Breast epithelium (tissue), 3 donors: Measurements from ENCODE around the gene U2AF1L4.

Source experiments
- CTCF ChIP-seq, 3 donors: fragments of 450-650 bp; IDR thresholded peaks; one replicate each; pipeline ENCODE4 v1.5.1; 2016 to 2017; ENCODE audit warnings: antibody characterized with exemption in 3 of 3, mild to moderate bottlenecking in 3 of 3, moderate library complexity in 3 of 3
- POLR2A ChIP-seq: fragments of 450-650 bp; IDR thresholded peaks from one replicate; pipeline ENCODE4 v1.6.1; 2016; ENCODE audit warnings: antibody characterized with exemption, mild to moderate bottlenecking, moderate library complexity

DNA sequence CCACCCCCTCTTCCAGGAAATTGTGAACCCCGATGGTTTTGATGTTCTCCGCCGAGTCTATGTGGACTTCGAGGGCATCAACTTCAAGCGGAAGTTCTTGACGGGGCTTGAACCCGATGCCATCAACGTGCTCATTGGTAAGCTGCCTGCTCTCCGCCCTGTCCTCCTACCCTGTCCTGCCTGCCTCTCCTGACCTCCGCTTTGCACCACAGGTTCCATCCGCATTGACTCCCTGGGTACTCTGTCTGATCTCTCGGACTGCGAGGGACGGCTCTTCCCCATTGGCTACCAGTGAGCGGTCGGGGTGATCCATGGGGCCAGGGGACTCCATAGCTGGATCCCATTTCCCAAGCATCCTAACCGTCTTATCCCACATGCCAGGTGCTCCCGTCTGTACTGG, 14.9 kb downstream of the U2AF1L4 start:
- TF ChIP-seq POLR2A (no peak), CTCF (IDR thresholded peaks at IDR 0.05) (no peak)
